Loucy (cell line): Measurements from ENCODE around the gene SGPP2.
"Not testable (repeated sequence)": the region's sequence is repeated elsewhere in the genome, so short reads cannot be mapped to it uniquely, and the experiment has no call there.

Experiments used
- H2AFZ ChIP-seq: fragments of 200-600 bp; sonication (generic); 2 replicates; pipeline ENCODE4 v1.6.0; 2016; ENCODE audit warnings: antibody characterized with exemption, mild to moderate bottlenecking, low read length, moderate library complexity
- H3F3A ChIP-seq: fragments of 200-600 bp; 2 replicates; pipeline ENCODE4 v1.6.0; 2016; ENCODE audit warnings: antibody characterized with exemption, low read depth, mild to moderate bottlenecking
- H3K27me3 ChIP-seq: fragments of 200-600 bp; sonication (generic); 2 replicates; pipeline ENCODE4 v1.6.1; 2014; ENCODE audit warnings: low read length, mild to moderate bottlenecking; ENCODE audit not compliant: insufficient read depth, poor library complexity, severe bottlenecking
- H3K36me3 ChIP-seq: fragments of 200-600 bp; sonication (generic); 2 replicates; pipeline ENCODE4 v1.6.1; 2016; ENCODE audit warnings: low read length; ENCODE audit not compliant: insufficient read depth
- H3K4me1 ChIP-seq: fragments of 200-600 bp; sonication (generic); 2 replicates; pipeline ENCODE4 v1.5.1; 2014; ENCODE audit warnings: low read length, mild to moderate bottlenecking; ENCODE audit not compliant: insufficient read depth, poor library complexity, severe bottlenecking
- H3K4me2 ChIP-seq: fragments of 200-600 bp; sonication (generic); 2 replicates; pipeline ENCODE4 v1.6.0; 2014; ENCODE audit warnings: antibody characterized with exemption, low read length, low read depth, mild to moderate bottlenecking; ENCODE audit not compliant: poor library complexity, severe bottlenecking
- H3K4me3 ChIP-seq: fragments of 200-600 bp; sonication (generic); 2 replicates; pipeline ENCODE4 v1.5.1; 2014; ENCODE audit warnings: low read length, mild to moderate bottlenecking, mixed read lengths; ENCODE audit not compliant: poor library complexity, severe bottlenecking
- H3K79me2 ChIP-seq: fragments of 200-600 bp; sonication (generic); 2 replicates; pipeline ENCODE4 v1.6.1; 2014; ENCODE audit warnings: low read length; ENCODE audit not compliant: insufficient read depth
- H3K9ac ChIP-seq: fragments of 200-600 bp; sonication (generic); 2 replicates; pipeline ENCODE4 v1.6.0; 2014; ENCODE audit warnings: mild to moderate bottlenecking, low read depth, low read length, moderate library complexity; ENCODE audit not compliant: poor library complexity, severe bottlenecking
- H3K9me2 ChIP-seq: fragments of 200-600 bp; sonication (generic); replicated peaks from 2 replicates; pipeline ENCODE4 v1.6.1; 2016; ENCODE audit warnings: low read depth, low read length, mixed read lengths
- H3K9me3 ChIP-seq: fragments of 200-600 bp; sonication (generic); 2 replicates; pipeline ENCODE4 v1.6.1; 2014; ENCODE audit warnings: mild to moderate bottlenecking, antibody characterized with exemption, low read length, low read depth; ENCODE audit not compliant: insufficient read depth
- H4K20me1 ChIP-seq: fragments of 200-600 bp; sonication (generic); 2 replicates; pipeline ENCODE4 v1.6.0; 2014; ENCODE audit warnings: antibody characterized with exemption, low read length, mild to moderate bottlenecking; ENCODE audit not compliant: insufficient read depth, poor library complexity, severe bottlenecking
- CTCF ChIP-seq: fragments of 200-600 bp; sonication (generic); conservative IDR thresholded peaks from 2 replicates; pipeline ENCODE4 v1.5.1; 2014; ENCODE audit warnings: mild to moderate bottlenecking, antibody characterized with exemption, low read length
- EZH2phosphoT487 ChIP-seq: fragments of 200-600 bp; IDR thresholded peaks from 2 replicates; pipeline ENCODE4 v1.6.1; 2018; ENCODE audit warnings: antibody characterized with exemption, mild to moderate bottlenecking, moderate library complexity, borderline replicate concordance

SGPP2 gene

GRCh38 chr2:222434204-222434603, 9.9 kb downstream of the SGPP2 start:
- no peaks in the 10 kb centered on the region for H3K36me3 ChIP-seq
- no peaks in the 10 kb centered on the region for H3K4me1 ChIP-seq
- H3K9me3 ChIP-seq, result no peaks in the 10 kb centered on the region
- no peak overlapping the region for H3K4me2 ChIP-seq
- TF ChIP-seq EZH2phosphoT487 (no peak), CTCF (no peak)
- H3K9me2 ChIP-seq, result no peaks in the 10 kb centered on the region
- no peaks in the 10 kb centered on the region for H3K27me3 ChIP-seq
- H3K4me3 ChIP-seq, result no peak overlapping the region
- H3F3A ChIP-seq, result no peaks in the 10 kb centered on the region
- no peaks in the 10 kb centered on the region for H3K79me2 ChIP-seq
- H2AFZ ChIP-seq, result no peak overlapping the region
- H4K20me1 ChIP-seq, result no peaks in the 10 kb centered on the region
- H3K9ac ChIP-seq, result no peak overlapping the region

- H2AFZ ChIP-seq, H3F3A ChIP-seq, H3K9ac ChIP-seq, H3K9me3 ChIP-seq, H3K9me2 ChIP-seq, H3K4me3 ChIP-seq, H3K4me2 ChIP-seq, H3K27me3 ChIP-seq, H3K79me2 ChIP-seq, H3K4me1 ChIP-seq, H4K20me1 ChIP-seq, H3K36me3 ChIP-seq: not testable (repeated sequence)
Measured at GRCh38 chr2:222435400-222436039, 11.2 kb downstream of the SGPP2 start.

GRCh38 chr2:222436040-222436413, 11.7 kb downstream of the SGPP2 start:
- no peak overlapping the region for H3K4me3 ChIP-seq
- H3K4me2 ChIP-seq, result no peak overlapping the region
- H3F3A ChIP-seq, result no peaks in the 10 kb centered on the region
- no peaks in the 10 kb centered on the region for H3K27me3 ChIP-seq
- no peak overlapping the region for H2AFZ ChIP-seq
- no peak for TF ChIP-seq EZH2phosphoT487
- no peak for TF ChIP-seq CTCF
- no peaks in the 10 kb centered on the region for H3K79me2 ChIP-seq
- no peak overlapping the region for H3K9ac ChIP-seq
- H3K9me3 ChIP-seq, result no peaks in the 10 kb centered on the region
- H3K36me3 ChIP-seq, result no peaks in the 10 kb centered on the region
- no peaks in the 10 kb centered on the region for H3K4me1 ChIP-seq
- H3K9me2 ChIP-seq, result no peaks in the 10 kb centered on the region
- no peaks in the 10 kb centered on the region for H4K20me1 ChIP-seq

GRCh38 chr2:222439692-222440091, 15.3 kb downstream of the SGPP2 start:
- Histone ChIP-seq H2AFZ (no peak overlapping the region), H3K4me3 (no peak overlapping the region), H3F3A (no peaks in the 10 kb centered on the region), H3K36me3 (no peaks in the 10 kb centered on the region), H3K27me3 (no peaks in the 10 kb centered on the region), H4K20me1 (no peaks in the 10 kb centered on the region), H3K9ac (no peak overlapping the region), H3K9me3 (no peaks in the 10 kb centered on the region), H3K9me2 (no peaks in the 10 kb centered on the region), H3K4me1 (no peaks in the 10 kb centered on the region), H3K4me2 (no peak overlapping the region), H3K79me2 (no peaks in the 10 kb centered on the region)
- no peak for TF ChIP-seq EZH2phosphoT487
- TF ChIP-seq CTCF, result no peak
